ENCODE data around the gene KANTR.

Gene KANTR

DNA sequence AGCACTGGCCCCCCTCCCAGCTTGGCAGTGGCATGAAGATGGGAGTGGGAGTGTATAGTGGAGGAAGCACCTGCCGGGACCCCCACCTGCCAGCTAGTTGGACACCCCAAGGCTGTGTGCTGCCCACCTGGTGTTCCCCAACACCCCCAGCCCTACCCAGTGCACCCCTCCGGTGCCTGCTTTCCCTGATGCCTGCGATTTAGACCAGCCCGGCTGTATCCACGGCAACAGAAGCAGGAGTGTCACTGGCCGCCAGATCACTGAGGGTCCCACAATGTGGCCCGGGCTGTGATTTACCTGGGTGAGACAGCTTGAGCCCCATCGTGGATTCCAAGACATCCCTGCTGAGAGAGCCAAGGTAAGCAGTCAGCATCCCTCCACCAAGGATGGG, 44.8 kb upstream of the KANTR start:
- TF ChIP-seq POLR2AphosphoS5 (IDR thresholded peaks at IDR 0.05; ENCODE audit: low read depth, low read length) (no peak), TAF1 (IDR thresholded peaks at IDR 0.05; ENCODE audit: borderline replicate concordance, insufficient read depth, low read length) (no peak), FOXP2 (optimal IDR thresholded peaks at IDR 0.05; ENCODE audit: borderline replicate concordance, extremely low read depth, extremely low read length, insufficient read depth) (no peak)

DNA sequence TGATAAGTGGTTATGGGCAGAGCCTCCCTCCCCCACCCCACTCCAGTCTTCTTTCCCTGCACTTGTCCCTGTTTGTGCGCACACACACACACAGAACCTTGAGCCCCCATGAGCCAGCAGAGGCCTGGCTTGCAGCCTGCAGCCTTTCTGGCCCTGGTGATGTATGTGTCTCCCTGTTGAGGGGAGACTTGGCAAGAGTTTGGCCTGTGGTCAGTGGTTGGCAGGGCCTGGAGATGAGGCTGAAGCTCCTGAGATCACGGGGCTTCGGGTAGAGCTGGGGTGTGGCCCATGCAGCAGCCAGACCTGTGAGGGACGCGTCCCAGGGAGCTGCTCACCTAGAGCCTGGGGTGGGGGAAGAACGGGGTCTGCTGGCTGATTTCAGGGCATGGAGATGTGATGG, 43.1 kb upstream of the KANTR start:
- TF ChIP-seq FOXP2 (optimal IDR thresholded peaks at IDR 0.05; ENCODE audit: borderline replicate concordance, extremely low read depth, extremely low read length, insufficient read depth), result no peak

DNA sequence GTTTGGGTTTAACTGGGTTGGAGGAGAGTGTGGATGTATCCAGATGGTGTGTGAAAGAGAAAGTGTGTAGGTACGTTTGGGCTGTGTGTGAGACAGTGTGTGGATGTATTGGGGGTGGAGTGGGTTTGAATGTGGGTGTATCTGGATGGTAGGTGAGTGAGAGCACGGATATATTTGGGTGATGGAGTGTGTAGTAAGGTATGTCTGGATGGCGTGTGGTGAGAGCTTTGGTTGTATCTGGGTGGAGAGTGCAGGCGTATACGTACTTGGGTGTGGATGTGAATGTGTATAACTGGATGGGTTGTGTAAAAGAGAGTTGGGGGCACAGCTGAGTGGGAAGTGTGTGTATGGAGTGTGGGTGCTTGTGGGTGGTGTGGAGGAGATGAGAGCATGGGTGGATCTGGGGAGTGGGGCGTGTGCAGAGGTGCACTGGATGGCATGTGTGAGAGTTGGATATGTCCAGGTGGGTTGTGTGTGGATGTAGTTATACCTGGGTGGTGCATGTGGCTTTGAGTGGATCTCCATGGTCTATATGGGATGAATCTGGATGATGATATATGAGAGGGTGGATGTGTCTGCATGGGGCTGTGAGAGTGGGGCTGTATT, 38.6 kb upstream of the KANTR start:
- no peak for TF ChIP-seq POLR2AphosphoS5 (IDR thresholded peaks at IDR 0.05; ENCODE audit: low read depth, low read length)
- no peak for TF ChIP-seq REST (IDR thresholded peaks at IDR 0.05; ENCODE audit: insufficient read depth in 1 of 2, low read depth in 2 of 2, low read length in 2 of 2)
- no peak for TF ChIP-seq FOXP2 (optimal IDR thresholded peaks at IDR 0.05; ENCODE audit: borderline replicate concordance, extremely low read depth, extremely low read length, insufficient read depth)
- TF ChIP-seq TAF1 (IDR thresholded peaks at IDR 0.05; ENCODE audit: borderline replicate concordance, insufficient read depth, low read length), result no peak
- no peak for TF ChIP-seq SIN3A (IDR thresholded peaks at IDR 0.05; ENCODE audit: borderline replicate concordance, insufficient read depth, low read length)

- TF ChIP-seq SIN3A (IDR thresholded peaks at IDR 0.05; ENCODE audit: borderline replicate concordance, insufficient read depth, low read length) (no peak), POLR2AphosphoS5 (IDR thresholded peaks at IDR 0.05; ENCODE audit: low read depth, low read length) (no peak), REST (IDR thresholded peaks at IDR 0.05; ENCODE audit: insufficient read depth in 1 of 2, low read depth in 2 of 2, low read length in 2 of 2) (no peak), FOXP2 (optimal IDR thresholded peaks at IDR 0.05; ENCODE audit: borderline replicate concordance, extremely low read depth, extremely low read length, insufficient read depth) (no peak), TAF1 (IDR thresholded peaks at IDR 0.05; ENCODE audit: borderline replicate concordance, insufficient read depth, low read length) (no peak)
These were observed 37.6 kb upstream of the KANTR start for GRCh38 chrX:53056292-53056691.

DNA sequence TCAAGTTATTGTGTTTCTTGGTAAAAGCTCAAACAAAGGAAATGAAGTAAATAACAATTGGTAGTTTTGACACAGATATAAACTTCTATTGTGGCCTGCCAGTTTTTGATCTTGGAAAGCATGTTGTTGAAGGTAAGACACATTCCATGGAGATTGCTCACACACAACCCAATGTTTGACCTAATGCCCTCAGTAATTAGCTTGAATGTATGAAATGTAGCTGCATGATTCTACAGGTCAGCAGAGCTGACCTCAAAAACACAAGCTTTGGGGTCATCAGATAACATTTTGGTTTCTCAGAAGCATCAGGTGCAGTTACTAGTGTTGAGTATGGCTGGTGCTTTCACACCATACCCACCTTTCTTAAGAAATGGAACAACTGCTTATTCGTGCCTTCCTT, 28.8 kb upstream of the KANTR start:
- TF ChIP-seq TAF1 (IDR thresholded peaks at IDR 0.05; ENCODE audit: borderline replicate concordance, insufficient read depth, low read length), result no peak
- no peak for TF ChIP-seq POLR2AphosphoS5 (IDR thresholded peaks at IDR 0.05; ENCODE audit: low read depth, low read length)
- TF ChIP-seq FOXP2 (optimal IDR thresholded peaks at IDR 0.05; ENCODE audit: borderline replicate concordance, extremely low read depth, extremely low read length, insufficient read depth), result no peak
- no peak for TF ChIP-seq SIN3A (IDR thresholded peaks at IDR 0.05; ENCODE audit: borderline replicate concordance, insufficient read depth, low read length)
- no peak for TF ChIP-seq REST (IDR thresholded peaks at IDR 0.05; ENCODE audit: insufficient read depth in 1 of 2, low read depth in 2 of 2, low read length in 2 of 2)

DNA sequence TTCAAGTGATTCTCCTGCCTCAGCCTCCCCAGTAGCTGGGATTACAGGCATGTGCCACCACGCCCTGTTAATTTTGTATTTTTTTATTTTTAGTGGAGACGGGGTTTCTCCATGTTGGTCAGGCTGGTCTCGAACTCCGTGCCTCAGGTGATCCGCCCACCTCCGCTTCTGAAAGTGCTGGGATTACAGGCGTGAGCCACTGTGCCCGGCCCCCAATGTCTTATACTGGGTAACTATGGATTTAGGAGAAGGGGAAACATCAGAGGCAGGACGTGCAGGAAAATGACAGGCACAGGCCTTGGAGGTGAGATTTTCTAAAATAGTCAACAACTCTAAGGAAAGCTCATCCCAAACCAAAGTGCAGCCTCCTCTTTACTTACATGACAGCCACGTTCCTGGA, 22.9 kb upstream of the KANTR start:
- TF ChIP-seq POLR2AphosphoS5 (IDR thresholded peaks at IDR 0.05; ENCODE audit: low read depth, low read length), result no peak
- no peak for TF ChIP-seq TAF1 (IDR thresholded peaks at IDR 0.05; ENCODE audit: borderline replicate concordance, insufficient read depth, low read length)
- TF ChIP-seq FOXP2 (optimal IDR thresholded peaks at IDR 0.05; ENCODE audit: borderline replicate concordance, extremely low read depth, extremely low read length, insufficient read depth), result no peak
- TF ChIP-seq REST (IDR thresholded peaks at IDR 0.05; ENCODE audit: insufficient read depth in 1 of 2, low read depth in 2 of 2, low read length in 2 of 2), result no peak
- no peak for TF ChIP-seq SIN3A (IDR thresholded peaks at IDR 0.05; ENCODE audit: borderline replicate concordance, insufficient read depth, low read length)

All from PFSK-1 (cell line).